Smooth muscle cell of the brain vasculature (primary cell): ENCODE data around the gene COL19A1.
"Not testable (repeated sequence)": the region's sequence is repeated elsewhere in the genome, so short reads cannot be mapped to it uniquely, and the experiment has no call there.

Source experiments
- DNase-seq: peaks from one replicate; pipeline ENCODE4 v3.0.0-alpha.2; 2012; ENCODE audit warnings: low read depth, low spot score

COL19A1 gene

GRCh38 chr6:69866770-69867638 lies 648 bp downstream of the COL19A1 start:
- no peak for DNase-seq

DNA sequence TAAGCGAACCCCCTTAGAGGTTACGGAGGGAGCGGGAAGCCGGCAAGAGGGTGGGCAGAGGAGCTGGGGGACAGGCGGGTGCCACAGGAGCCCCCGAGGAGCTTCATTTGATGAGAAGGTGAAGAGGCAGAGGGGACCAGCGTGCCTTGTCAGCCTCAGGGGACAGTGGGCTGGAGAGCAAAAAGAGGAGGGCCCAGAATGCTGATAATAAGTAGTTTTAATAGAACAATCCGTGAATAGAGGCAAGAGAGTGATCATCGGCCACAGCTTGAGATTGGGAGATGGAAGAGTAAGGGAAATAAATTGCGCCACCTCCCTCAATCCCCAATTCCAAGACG lies 1.3 kb downstream of the COL19A1 start:
- DNase-seq = no peak

GRCh38 chr6:69868252-69868804 lies 2.0 kb downstream of the COL19A1 start:
- no peak for DNase-seq

- no peak for DNase-seq
Observed at GRCh38 chr6:69868961-69869360, 2.6 kb downstream of the COL19A1 start.

- DNase-seq = no peak
Observed at GRCh38 chr6:69871107-69871506, 4.8 kb downstream of the COL19A1 start.

DNA sequence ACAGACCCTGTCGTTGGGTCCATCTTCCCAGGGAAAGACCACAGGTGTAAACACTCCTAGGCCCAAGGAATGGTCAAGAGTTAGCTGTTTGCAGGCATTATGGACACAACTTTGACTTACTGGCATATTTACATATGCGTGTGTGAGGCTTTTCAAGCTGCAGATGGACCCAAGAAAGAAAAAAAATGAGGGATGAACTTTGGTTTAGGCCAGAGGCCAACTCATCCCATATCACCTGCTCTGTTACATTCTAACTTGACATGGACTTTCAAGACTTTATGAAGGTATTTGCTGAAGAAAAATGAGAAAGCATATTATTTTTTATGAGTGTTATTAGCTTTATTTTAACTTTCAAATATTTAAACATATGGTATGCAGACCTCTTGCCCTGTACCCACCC lies 6.9 kb downstream of the COL19A1 start:
- no peak for DNase-seq

DNA sequence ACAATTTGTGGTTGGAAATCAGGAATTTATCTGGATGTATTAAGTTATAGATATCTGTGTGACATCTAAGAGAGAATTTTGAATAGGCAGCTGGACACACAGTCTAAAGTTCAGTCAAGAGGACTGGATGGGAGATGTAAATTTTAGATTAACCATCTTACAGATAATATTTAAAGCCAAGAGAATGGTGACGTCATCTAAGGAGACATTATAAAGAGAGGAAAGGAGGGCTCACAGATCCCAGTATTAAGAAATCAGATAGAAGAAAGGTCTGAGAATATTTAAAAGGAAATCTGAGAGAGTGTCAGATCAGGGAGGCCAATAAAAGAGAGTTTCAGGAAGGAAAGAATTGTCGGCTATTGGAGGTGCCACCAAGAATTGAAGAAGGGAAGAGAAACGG lies 9.4 kb downstream of the COL19A1 start:
- DNase-seq = no peak

DNA sequence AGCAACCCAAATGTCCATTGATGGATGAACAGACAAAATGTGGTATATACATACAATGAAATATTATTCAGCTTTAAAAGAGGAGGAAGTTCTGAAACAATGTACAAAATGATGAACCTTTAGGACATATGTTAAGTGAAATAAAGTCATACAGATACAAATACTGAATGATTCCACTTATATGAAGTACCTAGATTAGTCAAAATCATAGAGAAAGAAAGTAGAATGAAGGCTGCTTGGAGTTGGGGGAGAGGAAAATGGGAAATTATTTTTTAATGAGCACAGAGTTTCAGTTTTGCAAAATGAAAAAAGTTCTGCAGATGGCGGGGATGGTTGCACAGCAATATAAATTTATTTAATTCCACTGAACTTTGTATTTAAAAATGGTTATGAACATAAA lies 12.4 kb downstream of the COL19A1 start:
- DNase-seq = no peak

GRCh38 chr6:69880601-69881000 lies 14.2 kb downstream of the COL19A1 start:
- DNase-seq = no peak

DNA sequence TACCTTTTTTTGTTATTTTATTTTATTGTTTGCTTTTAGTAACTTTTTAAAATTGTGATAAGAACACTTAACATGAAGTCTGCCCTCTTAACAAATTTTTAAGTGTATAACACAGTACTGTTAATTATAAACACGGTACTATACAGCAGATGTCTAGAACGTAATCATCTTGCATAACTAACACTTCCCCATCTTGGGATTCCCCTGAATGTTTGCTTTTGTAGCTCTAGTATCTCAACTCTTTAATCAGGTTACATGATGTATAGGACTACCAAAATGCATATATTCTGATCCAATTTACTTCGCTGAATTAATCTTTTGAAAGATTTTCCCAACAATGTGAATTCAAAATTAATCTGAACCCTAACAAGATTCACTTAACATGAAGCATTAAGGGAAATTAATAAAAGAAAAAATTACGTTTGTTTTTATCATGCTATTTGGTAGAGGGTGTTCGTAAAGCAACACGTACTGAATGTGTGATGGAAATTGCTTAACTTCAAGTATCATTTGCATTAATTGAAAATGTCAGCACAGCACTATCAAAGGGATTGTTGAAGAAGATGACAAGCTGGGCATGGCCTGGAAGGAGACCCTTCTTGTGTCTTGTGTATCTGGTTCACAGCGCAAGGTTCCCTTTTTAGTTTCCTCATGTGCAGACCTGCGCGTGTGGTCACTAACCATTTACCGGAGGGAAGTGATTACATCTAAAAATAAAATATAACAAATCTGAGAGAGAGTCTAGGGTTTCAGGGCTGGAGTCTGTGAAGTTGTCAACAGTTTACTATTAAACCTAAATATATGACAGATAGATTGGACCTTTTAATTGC lies 15.2 kb downstream of the COL19A1 start:
- no peak for DNase-seq

- no peak for DNase-seq
Observed at GRCh38 chr6:69883551-69883950, 17.2 kb downstream of the COL19A1 start.

DNA sequence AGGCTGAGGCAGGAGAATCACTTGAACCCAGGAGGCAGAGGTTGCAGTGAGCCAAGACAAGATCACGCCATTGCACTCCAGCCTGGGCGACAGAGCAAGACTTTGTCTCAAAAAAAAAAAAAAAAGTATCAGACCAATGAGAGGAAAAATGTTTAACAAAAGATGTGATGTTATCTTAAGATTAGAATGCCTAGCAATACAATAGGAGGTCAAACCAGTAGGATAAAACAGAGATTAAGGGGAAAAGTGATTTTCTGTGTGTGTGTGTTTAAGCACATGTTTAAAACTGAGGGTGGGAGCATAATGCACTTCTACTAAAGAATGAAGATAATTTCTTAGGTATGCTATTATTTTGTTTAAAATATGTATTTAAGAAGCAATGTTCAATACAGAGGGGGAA lies 17.9 kb downstream of the COL19A1 start:
- DNase-seq = no peak

DNA sequence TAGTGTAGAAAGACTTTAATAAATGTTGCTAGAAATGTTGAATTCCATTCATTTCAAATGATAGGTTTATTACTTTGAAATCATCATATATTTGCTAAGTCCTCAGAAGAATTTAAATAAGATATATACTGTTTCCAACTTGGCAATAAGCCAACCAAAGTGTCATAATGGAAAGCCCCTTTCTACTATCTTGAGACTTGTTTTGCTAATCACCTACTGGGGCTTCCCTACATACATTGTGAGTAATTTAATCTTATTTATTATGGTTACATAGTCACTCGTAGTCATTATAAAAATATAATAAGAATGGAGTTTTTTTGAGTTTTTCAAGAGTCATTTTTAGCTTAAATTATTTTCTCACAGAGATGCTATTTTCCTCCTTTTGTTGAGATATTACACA lies 20.7 kb downstream of the COL19A1 start:
- no peak for DNase-seq

DNA sequence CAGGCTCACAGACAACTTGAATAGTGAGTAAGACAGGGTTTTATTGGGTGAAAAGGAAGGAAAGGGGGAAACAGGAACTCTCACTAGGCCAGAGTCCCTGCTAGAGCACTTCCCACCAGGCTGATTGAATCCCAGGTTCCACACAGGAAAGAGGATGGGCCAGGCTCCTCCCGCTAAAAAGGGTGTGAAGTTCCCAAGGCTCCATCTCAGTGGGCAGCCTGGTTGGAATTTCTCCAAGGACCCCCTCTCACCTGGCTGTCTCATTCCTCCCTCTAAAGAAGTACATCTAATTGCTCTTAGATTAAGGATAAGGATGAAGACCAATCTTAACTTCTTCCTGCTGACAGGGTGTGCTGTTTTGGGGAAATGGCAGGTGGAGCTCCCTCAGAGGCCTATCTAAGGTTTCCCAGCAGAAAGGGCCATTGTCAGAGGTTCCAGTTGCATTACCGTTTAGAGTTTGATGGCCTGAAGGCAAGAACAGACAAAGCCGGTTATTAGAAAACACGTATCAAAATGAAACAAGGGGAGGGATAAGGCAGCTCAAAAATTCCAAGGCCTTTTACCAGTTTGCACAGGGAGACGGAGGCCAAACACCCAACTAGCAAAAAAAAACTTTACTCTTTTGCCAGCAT lies 21.5 kb downstream of the COL19A1 start:
- no peak for DNase-seq

DNA sequence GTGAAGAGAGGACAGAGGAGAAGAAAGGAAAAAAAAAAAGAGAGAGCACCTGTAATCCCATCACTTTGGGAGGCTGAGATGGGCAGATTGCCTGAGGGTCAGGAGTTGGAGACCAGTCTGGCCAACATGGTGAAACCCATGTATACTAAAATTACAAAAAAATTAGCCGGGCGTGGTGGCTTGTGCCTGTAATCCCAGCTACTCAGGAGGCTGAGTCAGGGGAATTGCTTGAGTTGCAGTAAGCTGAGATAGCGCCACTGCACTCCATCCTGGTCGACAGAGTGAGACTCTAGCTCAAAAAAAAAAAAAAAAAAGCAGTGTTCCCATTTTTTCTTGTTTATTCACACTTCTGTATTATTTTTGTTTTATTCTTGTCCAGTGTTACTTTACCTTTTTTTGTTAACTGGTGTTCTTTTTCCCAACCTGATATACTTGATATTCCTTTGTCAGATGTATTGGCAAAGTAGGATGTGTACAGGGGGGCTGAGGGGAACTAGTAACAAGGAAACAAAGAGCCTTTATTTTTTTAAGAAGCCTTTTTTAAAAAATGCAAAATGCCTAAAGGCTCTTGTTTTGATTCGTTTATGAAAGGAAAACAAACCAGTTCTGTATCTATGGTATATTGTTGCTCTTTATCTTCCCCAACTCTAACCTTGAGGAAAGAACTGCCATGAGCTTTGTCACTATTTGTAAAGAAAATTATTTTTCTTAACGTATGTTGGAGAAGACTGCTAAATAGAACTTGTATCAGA lies 22.3 kb downstream of the COL19A1 start:
- DNase-seq = no peak

DNA sequence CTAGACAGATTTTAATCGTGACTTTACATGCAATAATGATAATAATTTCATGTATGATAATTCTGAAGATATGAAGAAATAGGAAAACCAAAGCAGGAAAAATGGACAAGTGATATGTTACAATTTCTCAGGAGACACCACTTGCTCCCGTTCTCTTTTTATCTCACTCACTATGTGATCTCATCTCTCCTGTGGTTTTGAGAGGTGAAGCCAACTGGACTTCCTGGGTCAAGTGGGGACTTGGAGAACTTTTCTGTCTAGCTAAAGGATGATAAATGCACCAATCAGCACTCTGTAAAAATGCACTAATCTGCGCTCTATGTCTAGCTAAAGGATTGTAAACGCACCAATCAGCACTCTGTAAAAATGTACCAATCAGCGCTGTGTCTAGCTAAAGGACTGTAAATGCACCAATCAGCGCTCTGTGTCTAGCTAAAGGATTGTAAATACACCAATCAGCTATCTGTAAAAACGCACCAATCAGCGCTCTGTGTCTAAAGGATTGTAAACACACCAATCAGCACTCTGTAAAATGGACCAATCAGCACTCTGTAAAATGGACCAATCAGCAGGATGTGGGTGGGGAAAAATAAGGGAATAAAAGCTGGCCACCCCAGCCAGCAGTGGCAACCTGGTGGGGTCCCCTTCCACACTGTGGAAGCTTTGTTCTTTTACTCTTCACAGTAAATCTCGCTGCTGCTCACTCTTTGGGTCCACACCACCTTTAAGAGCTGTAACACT lies 23.0 kb downstream of the COL19A1 start:
- DNase-seq = not testable (repeated sequence)

- DNase-seq = not testable (repeated sequence)
Observed at GRCh38 chr6:69892561-69892960, 26.2 kb downstream of the COL19A1 start.

DNA sequence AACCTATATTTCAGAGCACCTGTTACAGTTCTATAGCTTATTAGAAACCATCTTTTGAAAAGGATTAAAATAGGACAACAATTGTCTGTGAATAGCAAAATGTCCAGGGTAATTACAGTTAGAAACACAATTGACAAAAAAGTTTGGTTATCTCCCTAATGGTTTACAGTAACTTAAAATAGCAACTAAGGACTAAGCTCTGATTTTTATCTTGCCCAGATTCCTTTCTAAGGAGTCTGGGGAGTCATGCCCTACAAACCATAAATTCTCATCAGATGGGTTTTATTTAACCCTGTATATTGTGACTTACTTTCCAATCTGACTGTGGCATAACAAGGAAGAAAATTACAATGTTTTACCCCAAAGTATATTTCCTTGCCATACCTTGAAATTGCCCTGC lies 26.9 kb downstream of the COL19A1 start:
- DNase-seq = not testable (repeated sequence)

- DNase-seq = no peak
Observed at GRCh38 chr6:69894578-69895347, 28.4 kb downstream of the COL19A1 start.

GRCh38 chr6:69895396-69895795 lies 29.0 kb downstream of the COL19A1 start:
- DNase-seq = no peak
